PC-9 (cell line): ENCODE measurements around the gene MSANTD1. TPM values are rescaled to one million over a fixed set of nuclear protein-coding genes. Genes with fewer than 3 reads are reported as not detected.

Experiments
- Bru-seq: library from RNA; stranded (reverse); fragments of 400-500 nt; gene quantifications from one replicate; lab custom pipeline; 2021; lab: Mats Ljungman, UMichigan
- BruChase-seq, 2 experiments: library from RNA; stranded (reverse); fragments of 400-500 nt; gene quantifications; one replicate each; lab custom pipeline; 2021; lab: Mats Ljungman, UMichigan
- BruUV-seq: library from RNA; stranded (reverse); fragments of 400-500 nt; replicated peaks from 2 replicates; lab custom pipeline; 2021; lab: Mats Ljungman, UMichigan
- CTCF ChIA-PET: fragments of 300-600 bp; sonication (Branson Sonifier 250); formaldehyde crosslinking; loops from one replicate; lab custom pipeline; 2022; ENCODE audit warnings: antibody characterized with exemption; lab: Charles Lee
- POLR2A ChIA-PET: fragments of 300-600 bp; sonication (Branson Sonifier 250); formaldehyde crosslinking; loops from one replicate; lab custom pipeline; 2022; ENCODE audit warnings: antibody characterized with exemption; ENCODE audit not compliant: unreplicated experiment; lab: Charles Lee
- DNase-seq, 2 experiments: peaks; one replicate each; pipeline versions ENCODE4 v3.0.0 to v3.0.0-alpha.2; 2015 to 2022; ENCODE audit warnings: mixed read lengths in 1 of 2
- H2AFZ ChIP-seq: fragments of 200-600 bp; sonication (generic); 2 replicates; pipeline ENCODE4 v1.8.1; 2017; ENCODE audit warnings: antibody characterized with exemption
- H3F3A ChIP-seq: fragments of 200-600 bp; sonication (generic); 2 replicates; pipeline ENCODE4 v1.8.1; 2017; ENCODE audit warnings: antibody characterized with exemption, mild to moderate bottlenecking, low read depth; ENCODE audit not compliant: insufficient read depth
- H3K27ac ChIP-seq: fragments of 200-600 bp; sonication (generic); 2 replicates; pipeline ENCODE4 v1.6.1; 2016; ENCODE audit warnings: mixed run types
- H3K27me3 ChIP-seq: fragments of 200-600 bp; sonication (generic); 2 replicates; pipeline ENCODE4 v1.6.1; 2016; ENCODE audit warnings: low read depth, mixed run types; ENCODE audit not compliant: insufficient read depth
- H3K36me3 ChIP-seq: fragments of 200-600 bp; sonication (generic); 2 replicates; pipeline ENCODE4 v1.6.1; 2016; ENCODE audit warnings: low read depth, mixed run types
- H3K4me1 ChIP-seq: fragments of 200-600 bp; sonication (generic); replicated peaks from 2 replicates; pipeline ENCODE4 v1.6.1; 2016; ENCODE audit warnings: mixed run types; ENCODE audit not compliant: insufficient read depth
- H3K4me2 ChIP-seq: fragments of 200-600 bp; sonication (generic); 2 replicates; pipeline ENCODE4 v1.6.1; 2017; ENCODE audit warnings: mixed run types
- H3K4me3 ChIP-seq: fragments of 200-600 bp; sonication (generic); 2 replicates; pipeline ENCODE4 v1.6.1; 2016; ENCODE audit warnings: mixed run types
- H3K79me2 ChIP-seq: fragments of 200-600 bp; sonication (generic); 2 replicates; pipeline ENCODE4 v1.6.1; 2017; ENCODE audit warnings: low read depth, mixed run types
- H3K9me2 ChIP-seq: fragments of 200-600 bp; sonication (generic); 2 replicates; pipeline ENCODE4 v1.8.1; 2017; ENCODE audit warnings: mild to moderate bottlenecking; ENCODE audit not compliant: insufficient read depth
- H3K9me3 ChIP-seq: fragments of 200-600 bp; sonication (generic); 2 replicates; pipeline ENCODE4 v1.8.1; 2016; ENCODE audit warnings: low read depth; ENCODE audit not compliant: insufficient read depth
- H4K20me1 ChIP-seq: fragments of 200-600 bp; sonication (generic); 2 replicates; pipeline ENCODE4 v1.8.1; 2017; ENCODE audit not compliant: insufficient read depth
- CTCF ChIP-seq: fragments of 200-600 bp; sonication (generic); conservative IDR thresholded peaks from 2 replicates; pipeline ENCODE4 v1.6.1; 2017; ENCODE audit warnings: mixed run types, antibody characterized with exemption, mild to moderate bottlenecking, moderate library complexity
- EZH2 ChIP-seq: fragments of 200-600 bp; sonication (generic); IDR thresholded peaks from 2 replicates; pipeline ENCODE4 v1.8.0; 2017; ENCODE audit warnings: antibody characterized with exemption, low read depth
- intact Hi-C: fragments of 100-400 bp; cut with micrococcal nuclease; formaldehyde crosslinking; loops from one replicate; pipeline ENCODE4 v1.10.0; 2022; ENCODE audit not compliant: unreplicated experiment
- long read RNA-seq: library from polyadenylated mRNA; stranded (forward); transcript quantifications from one replicate; pipeline ENCODE4 v2.0.0, GENCODE V29; 2022
- total RNA-seq: library from RNA; stranded (reverse); gene quantifications from 2 replicates; pipeline ENCODE4 v1.2.3, GENCODE V29; 2021

MSANTD1 gene
- 3.1 and 3.4 TPM in 2 replicates for total RNA-seq
- percentile 40 among the genes with signal in this experiment for Bru-seq, nascent RNA
- BruChase-seq, experiment 1, labeled RNA remaining after a 2-hour chase: percentile 51 among the genes with signal in this experiment
- percentile 45 among the genes with signal in this experiment for BruChase-seq, experiment 2, labeled RNA remaining after a 6-hour chase
- long read RNA-seq, partial matches to known transcripts: 1 of 1 reads
- long read RNA-seq, other reads (novel, unspliced or antisense): 0 of 1 reads

DNA sequence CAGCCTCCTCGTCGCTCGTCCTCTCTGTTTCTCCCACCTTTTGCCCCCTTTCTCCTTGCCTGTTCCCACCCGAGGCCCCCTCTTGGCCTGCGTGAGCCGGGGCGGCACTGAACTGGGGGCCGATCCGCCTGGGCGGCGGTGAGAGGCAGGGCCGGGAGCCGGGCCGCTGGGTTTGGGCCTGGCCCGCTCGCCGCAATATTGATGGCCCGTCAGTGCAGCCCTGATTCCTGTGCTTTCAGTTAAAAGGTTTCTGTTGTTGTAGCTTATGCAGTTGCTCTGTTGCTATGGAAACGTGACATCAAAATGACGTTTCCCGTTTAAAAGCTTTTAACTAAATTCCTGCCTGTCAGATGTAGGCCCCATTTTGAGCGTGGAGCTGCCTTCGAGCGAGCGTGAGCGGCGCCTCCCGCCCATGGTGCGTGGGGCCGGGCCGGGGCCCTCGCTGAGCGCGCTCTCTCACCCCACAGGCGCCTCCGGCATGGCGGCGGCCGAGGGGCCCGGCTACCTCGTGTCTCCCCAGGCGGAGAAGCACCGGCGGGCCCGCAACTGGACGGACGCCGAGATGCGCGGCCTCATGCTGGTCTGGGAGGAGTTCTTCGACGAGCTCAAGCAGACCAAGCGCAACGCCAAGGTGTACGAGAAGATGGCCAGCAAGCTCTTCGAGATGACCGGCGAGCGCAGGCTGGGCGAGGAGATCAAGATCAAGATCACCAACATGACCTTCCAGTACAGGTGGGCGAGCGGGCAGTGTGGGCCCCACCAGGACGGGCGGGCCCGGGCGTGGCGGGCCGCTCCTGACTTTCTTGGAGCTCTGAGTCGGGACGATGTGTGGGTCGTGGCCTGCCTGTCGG is at the start of gene MSANTD1:
Gene MSANTD1 (plus strand): TSS at position 349 of the 851 bp plus-strand sequence. CDS start 64 bp downstream, at position 413.
- Histone ChIP-seq H3F3A (no peaks in the 10 kb centered on the region), H3K79me2 (no peaks in the 10 kb centered on the region), H3K4me2 (no peak within 1 kb of the TSS), H3K27ac (no peak within 1 kb of the TSS), H3K36me3 (no peaks in the 10 kb centered on the region), H3K9me2 (no peaks in the 10 kb centered on the region), H3K4me1 (no peaks in the 10 kb centered on the region), H3K9me3 (no peaks in the 10 kb centered on the region), H3K4me3 (no peak within 1 kb of the TSS), H2AFZ (no peak within 1 kb of the TSS), H3K27me3 (no peaks in the 10 kb centered on the region), H4K20me1 (no peaks in the 10 kb centered on the region)
- ChIA-PET CTCF (no interaction called here), POLR2A (no interaction called here)
- DNase-seq: no peak
- intact Hi-C loops: no loop called here
- TF ChIP-seq EZH2 (no peak), CTCF (no peak)
- BruUV-seq: no TSS peak

- ChIA-PET POLR2A (no interaction called here), CTCF (no interaction called here)
- no peaks in the 10 kb centered on the region for H3K36me3 ChIP-seq
- H3K4me1 ChIP-seq: no peaks in the 10 kb centered on the region
- no peak for DNase-seq
- no peak overlapping the region for H3K4me2 ChIP-seq
- H3K79me2 ChIP-seq: no peaks in the 10 kb centered on the region
- H2AFZ ChIP-seq: no peak overlapping the region
- no peaks in the 10 kb centered on the region for H3K9me2 ChIP-seq
- H3K9me3 ChIP-seq: no peaks in the 10 kb centered on the region
- H3K27me3 ChIP-seq: no peaks in the 10 kb centered on the region
- intact Hi-C loops: no loop called here
- H3K4me3 ChIP-seq: no peak overlapping the region
- no peaks in the 10 kb centered on the region for H3F3A ChIP-seq
- TF ChIP-seq CTCF (no peak), EZH2 (no peak)
- no peak overlapping the region for H3K27ac ChIP-seq
- no TSS peak for BruUV-seq
- H4K20me1 ChIP-seq: no peaks in the 10 kb centered on the region
Observed at GRCh38 chr4:3199653-3200422, 49.1 kb upstream of the MSANTD1 start.

GRCh38 chr4:3200423-3201090 is 48.4 kb upstream of the MSANTD1 start:
- Histone ChIP-seq H3K4me2 (no peak overlapping the region), H2AFZ (no peak overlapping the region), H3K4me1 (no peaks in the 10 kb centered on the region), H3K27me3 (no peaks in the 10 kb centered on the region), H3K36me3 (no peaks in the 10 kb centered on the region), H3F3A (no peaks in the 10 kb centered on the region), H3K9me3 (no peaks in the 10 kb centered on the region), H3K79me2 (no peaks in the 10 kb centered on the region), H4K20me1 (no peaks in the 10 kb centered on the region), H3K4me3 (no peak overlapping the region), H3K9me2 (no peaks in the 10 kb centered on the region), H3K27ac (no peak overlapping the region)
- ChIA-PET CTCF (no interaction called here), POLR2A (no interaction called here)
- BruUV-seq: no TSS peak
- intact Hi-C loops: no loop called here
- TF ChIP-seq EZH2: no peak
- TF ChIP-seq CTCF: no peak
- DNase-seq: no peak
